Measurements from ENCODE around the gene ARL3. TPM values are rescaled to one million over a fixed set of nuclear protein-coding genes. Genes with fewer than 3 reads are reported as not detected.

The ARL3 gene
- total and polyA plus RNA-seq, 12 donors, result 5.0 to 17.8 (median 13.6) TPM

GRCh38 chr10:102654566-102654965, 59.6 kb downstream of the ARL3 start:
- ATAC-seq, result no peak
- no peak for TF ChIP-seq CTCF (IDR thresholded peaks at IDR 0.05)
- H3K27me3 ChIP-seq, result no peaks in the 10 kb centered on the region
- no peak for DNase-seq
- no peaks in the 10 kb centered on the region for H3K9me3 ChIP-seq
- peaks cover 0 to 88% (median 43%) of the 10 kb centered on the region in 9 donors for H3K36me3 ChIP-seq
- intact Hi-C loops (cut with DNase I), result loop anchor here in 1 of 10 donors (5.0 kb wide), 1 partner anchor 58 kb away; the partner anchor contains the start of genes ARL3 and SFXN2
- H3K27ac ChIP-seq, result peak overlapping the region in 2 of 10 donors; percentile 3 to 20
- 76 to 79% methylated on average over 7 of the region's 7 CpGs for WGBS, 2 donors
- H3K4me3 ChIP-seq, result no peak overlapping the region
- peaks cover 35 to 80% (median 64%) of the 10 kb centered on the region in 9 donors for H3K4me1 ChIP-seq

GRCh38 chr10:102653060-102653459, 61.1 kb downstream of the ARL3 start:
- no peak for DNase-seq
- ATAC-seq, result no peak
- Histone ChIP-seq H3K36me3 (peaks cover 0 to 82% (median 38%) of the 10 kb centered on the region in 9 donors), H3K4me3 (no peak overlapping the region), H3K27ac (peak overlapping the region in 5 of 10 donors; percentile 14 to 99 (median 22)), H3K27me3 (no peaks in the 10 kb centered on the region), H3K4me1 (peaks cover 47 to 85% (median 75%) of the 10 kb centered on the region in 9 donors), H3K9me3 (no peaks in the 10 kb centered on the region)
- TF ChIP-seq CTCF (IDR thresholded peaks at IDR 0.05), result no peak
- intact Hi-C loops (cut with DNase I), result loop anchor here in 1 of 10 donors (5.0 kb wide), 1 partner anchor 59 kb away; the partner anchor contains the start of genes ARL3 and SFXN2
- WGBS, 2 donors, result 71 to 85% methylated on average over 1 of the region's 1 CpG

GRCh38 chr10:102652170-102652916, 61.9 kb downstream of the ARL3 start:
- DNase-seq (no peak), ATAC-seq (no peak)
- Histone ChIP-seq H3K27me3 (no peaks in the 10 kb centered on the region), H3K36me3 (peaks cover 0 to 81% (median 30%) of the 10 kb centered on the region in 9 donors), H3K9me3 (no peaks in the 10 kb centered on the region), H3K27ac (peak overlapping the region in 4 of 10 donors; percentile 45 to 100 (median 100)), H3K4me3 (no peak overlapping the region), H3K4me1 (peaks cover 49 to 85% (median 76%) of the 10 kb centered on the region in 9 donors)
- no peak for TF ChIP-seq CTCF (IDR thresholded peaks at IDR 0.05)
- intact Hi-C loops (cut with DNase I), result loop anchor here in 1 of 10 donors (5.0 kb wide), 1 partner anchor 60 kb away; the partner anchor contains the start of genes ARL3 and SFXN2
- WGBS, 2 donors, result 86 to 87% methylated on average over 12 of the region's 12 CpGs

GRCh38 chr10:102651455-102652169, 62.6 kb downstream of the ARL3 start:
- no peaks in the 10 kb centered on the region for H3K9me3 ChIP-seq
- H3K36me3 ChIP-seq, result peaks cover 0 to 73% (median 23%) of the 10 kb centered on the region in 9 donors
- intact Hi-C loops (cut with DNase I), result loop anchor here in 1 of 10 donors (5.0 kb wide), 1 partner anchor 61 kb away; the partner anchor contains the start of genes ARL3 and SFXN2
- peak overlapping the region in 7 of 10 donors; percentile 45 to 100 (median 99) for H3K27ac ChIP-seq
- DNase-seq (no peak), ATAC-seq (no peak)
- no peak for TF ChIP-seq CTCF (IDR thresholded peaks at IDR 0.05)
- WGBS, 2 donors, result 80 to 85% methylated on average over 11 of the region's 11 CpGs
- H3K27me3 ChIP-seq, result no peaks in the 10 kb centered on the region
- peaks cover 52 to 86% (median 79%) of the 10 kb centered on the region in 9 donors for H3K4me1 ChIP-seq
- H3K4me3 ChIP-seq, result no peak overlapping the region

All from heart right ventricle (tissue), 16 donors.